HG02981 (cell line): Measurements from ENCODE around the gene EFCAB8.

ENCODE experiments used
- ATAC-seq: cut with Tn5 transposase; IDR thresholded peaks from one replicate; pipeline ENCODE4 v1.9.1; 2021; ENCODE audit warnings: mild to moderate bottlenecking, moderate library complexity; ENCODE audit not compliant: unreplicated experiment

The EFCAB8 gene

DNA sequence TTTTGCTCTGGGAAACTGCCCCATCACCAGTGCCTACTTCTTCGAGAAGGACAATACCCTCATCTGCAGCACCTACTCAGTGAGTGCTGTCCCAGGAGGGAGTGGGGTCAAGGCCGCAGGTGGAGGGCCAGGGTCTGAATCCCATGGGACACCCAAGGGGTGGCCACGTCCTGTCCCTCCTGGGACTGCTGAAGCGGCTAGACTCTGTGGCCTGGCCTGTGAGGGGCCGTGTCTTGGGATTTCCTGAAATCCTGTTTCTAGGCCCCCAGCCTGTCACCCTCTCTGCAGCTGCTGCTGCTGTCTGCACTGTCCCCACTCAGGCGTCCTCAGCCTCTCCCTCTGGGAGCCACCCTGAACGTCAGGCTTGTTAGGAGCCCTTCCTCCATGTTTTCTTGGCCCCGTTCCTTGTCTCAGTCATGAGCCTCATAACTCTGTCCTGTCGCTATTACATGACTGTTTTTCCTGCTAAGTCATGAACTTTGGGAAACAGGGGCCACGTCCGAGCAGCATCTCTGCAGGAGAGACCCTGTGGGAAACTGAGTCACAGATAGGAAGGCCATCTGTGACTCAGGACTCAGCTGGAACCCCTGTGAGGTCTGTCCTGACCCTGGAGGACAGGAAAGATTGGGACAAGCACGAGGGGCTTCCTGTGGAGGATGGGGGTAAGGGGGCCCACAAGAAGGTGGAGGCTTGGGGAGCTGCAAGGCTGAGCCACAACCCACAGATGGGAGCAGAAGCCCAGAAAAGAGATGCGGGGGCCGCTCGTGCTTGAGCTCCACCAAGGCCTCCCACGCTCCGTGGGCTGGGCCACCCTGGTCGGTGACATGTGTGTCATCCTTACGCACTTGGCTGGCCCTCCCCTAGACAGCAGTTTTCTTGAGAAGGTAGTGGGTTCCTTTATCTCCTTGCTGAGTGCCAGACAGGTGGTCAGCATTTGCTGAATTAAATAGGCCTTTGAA lies 49.9 kb downstream of the EFCAB8 start:
- ATAC-seq: no peak

DNA sequence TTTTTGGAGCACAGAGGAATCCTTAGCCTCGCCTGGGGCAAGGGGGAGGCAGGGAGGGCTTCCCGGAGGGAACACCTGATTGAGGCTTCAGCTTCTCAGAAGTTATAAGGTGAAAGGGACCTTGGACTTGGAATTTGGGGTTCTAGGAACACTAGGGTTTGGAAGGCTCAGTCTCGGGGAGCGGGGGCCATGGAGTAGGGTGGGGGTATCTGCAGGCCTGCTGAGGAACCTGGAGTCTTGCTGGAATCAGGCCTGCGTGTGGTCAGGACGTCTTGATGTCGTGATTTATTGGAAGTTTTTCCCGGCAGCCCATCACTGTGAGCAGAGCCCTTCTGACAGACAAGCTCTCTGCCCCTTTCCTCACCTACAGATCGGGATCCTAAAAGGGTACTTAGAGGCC lies 50.7 kb downstream of the EFCAB8 start:
- ATAC-seq: no peak

DNA sequence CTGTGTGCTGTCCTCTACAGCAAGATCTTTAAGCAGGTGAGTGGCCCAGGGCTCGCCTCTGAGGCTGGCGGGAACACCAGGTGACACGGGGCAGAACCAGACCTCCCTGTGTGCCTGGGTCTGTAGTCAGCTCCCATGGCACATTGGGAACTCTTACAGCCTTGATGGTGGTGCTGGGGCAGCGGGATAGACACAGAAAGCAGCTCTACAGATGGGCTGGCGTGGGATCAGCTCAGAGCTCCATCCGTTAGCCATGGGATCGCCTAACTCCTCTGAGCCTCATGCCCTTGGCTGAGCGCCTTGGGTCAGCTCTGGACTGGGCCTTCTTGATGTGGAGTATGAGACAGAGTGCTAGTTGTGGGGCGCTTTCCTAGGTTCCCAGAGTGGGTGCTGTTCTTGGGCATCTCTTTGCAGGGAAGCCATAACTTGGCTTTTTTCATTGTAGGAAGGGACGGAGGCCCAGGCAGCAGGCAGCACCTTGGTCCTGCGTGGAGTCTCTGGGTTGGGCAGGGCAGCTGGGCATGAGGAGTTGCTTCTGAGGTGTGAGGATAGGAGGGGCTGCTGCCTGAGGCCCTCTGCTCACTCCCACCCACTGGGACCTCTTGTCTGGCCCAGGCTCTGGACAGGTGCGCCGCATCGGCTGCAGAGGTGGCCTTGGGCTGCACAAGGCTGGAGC lies 51.3 kb downstream of the EFCAB8 start:
- no peak for ATAC-seq

DNA sequence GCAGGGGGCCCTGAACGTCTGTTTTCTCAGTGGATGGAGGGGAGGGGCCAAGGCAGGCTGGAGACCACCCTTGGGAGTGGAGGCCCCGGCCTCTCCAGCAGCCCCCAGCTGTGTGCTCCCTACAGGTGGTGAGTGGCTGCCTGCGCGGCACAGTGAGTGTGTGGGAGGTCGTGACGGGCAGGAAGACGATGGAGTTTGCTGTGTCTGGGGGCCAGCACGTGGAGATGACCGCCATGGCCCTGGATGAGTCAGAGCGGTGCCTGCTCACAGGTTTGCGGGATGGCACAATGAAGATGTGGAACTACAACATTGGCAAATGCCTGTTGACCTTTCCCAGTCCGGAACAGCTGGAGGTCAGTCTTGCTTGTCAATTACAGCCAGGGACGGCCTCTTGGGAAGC lies 52.6 kb downstream of the EFCAB8 start:
- ATAC-seq: no peak

DNA sequence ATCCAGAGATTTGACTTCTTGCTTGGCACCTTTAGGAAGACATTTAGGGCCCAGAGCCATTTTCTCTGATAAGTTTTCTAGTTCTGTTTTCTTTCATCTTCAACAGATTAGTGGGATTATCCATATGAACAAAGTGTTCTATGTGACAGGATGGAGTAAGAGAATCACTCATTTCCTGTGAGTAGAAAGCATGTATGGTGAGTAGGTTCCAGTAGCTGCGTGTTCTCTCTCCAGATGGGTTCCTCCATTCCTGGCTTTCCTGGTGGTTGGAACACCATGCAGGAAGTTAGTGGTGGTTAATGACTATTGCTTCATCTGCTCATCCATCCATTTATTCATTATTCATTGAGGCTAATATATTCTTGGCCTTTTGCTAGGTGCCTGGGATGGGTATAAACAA lies 54.0 kb downstream of the EFCAB8 start:
- ATAC-seq: no peak

DNA sequence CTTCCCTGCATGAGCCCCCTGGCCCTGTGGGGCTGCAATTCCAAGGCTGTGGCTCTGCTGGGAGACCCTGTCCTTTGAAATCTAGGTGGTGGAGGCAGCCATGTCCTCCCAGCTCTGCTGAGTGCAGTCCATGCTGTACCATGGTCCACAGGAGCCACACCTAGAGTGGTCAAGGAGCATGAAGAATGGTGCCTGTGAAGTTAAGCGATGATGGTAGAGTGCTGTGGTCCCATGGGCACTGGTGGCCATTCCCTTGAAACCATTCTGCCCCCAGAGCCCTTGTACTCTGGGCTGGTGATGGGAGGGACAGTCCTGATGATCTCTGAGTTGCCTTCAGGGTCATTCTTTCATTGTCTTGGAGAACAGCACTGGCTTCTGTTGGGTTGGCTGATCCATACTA lies 55.3 kb downstream of the EFCAB8 start:
- ATAC-seq: no peak

DNA sequence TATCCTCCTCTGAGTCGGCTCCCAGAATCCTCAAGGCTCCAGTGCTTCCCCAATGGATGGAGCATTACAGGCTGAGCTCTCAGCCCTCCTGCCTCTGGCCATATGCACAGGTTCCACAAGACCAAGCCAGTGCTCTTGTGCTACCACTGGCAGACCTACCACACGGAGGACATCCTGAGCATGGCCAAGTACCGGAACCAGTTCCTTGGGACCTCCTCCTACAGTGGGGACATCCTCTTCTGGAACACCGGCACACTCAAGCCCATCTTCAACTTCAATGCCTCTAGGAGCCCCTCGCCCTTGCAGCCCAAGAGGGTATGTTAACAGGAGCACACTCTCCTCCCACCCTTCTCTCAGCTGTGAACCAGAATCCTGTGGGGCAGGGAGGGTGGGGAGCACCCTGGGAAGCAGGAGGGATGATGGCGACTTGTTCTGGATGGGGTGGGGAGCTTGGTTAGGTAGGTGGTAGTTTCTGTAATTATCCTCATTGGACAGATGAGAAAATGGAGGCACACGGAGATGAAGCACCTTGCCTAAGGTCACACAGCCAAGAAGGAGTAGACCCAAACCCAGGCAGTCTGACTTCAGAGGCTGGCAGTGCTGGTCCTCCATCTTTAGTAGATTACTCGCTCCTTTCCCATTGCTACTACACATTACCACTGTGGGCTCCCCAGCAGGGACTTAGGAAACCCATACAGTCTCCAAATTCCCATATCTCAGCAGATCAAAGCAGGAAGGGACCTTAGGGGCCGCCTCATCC lies 58.6 kb downstream of the EFCAB8 start:
- no peak for ATAC-seq

DNA sequence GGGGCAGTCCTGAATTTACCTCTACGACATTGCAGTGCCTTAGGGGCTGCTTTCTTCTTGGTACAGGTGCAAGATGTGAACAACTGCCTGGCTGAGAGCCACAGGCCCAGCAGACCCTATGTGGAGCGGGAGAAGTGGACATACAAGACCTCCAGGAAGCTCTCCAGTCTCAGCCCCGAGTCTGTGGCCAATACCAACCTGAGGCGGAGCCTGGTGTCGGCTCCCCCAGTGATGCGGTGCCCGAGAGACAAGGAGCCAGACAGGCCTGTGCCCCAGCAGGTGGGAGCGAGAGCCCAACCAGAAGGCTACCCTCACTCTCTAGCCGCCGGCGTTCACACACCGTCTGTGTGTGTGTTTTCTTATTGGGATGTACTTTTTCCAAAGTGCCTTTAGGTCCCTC lies 59.6 kb downstream of the EFCAB8 start:
- no peak for ATAC-seq

DNA sequence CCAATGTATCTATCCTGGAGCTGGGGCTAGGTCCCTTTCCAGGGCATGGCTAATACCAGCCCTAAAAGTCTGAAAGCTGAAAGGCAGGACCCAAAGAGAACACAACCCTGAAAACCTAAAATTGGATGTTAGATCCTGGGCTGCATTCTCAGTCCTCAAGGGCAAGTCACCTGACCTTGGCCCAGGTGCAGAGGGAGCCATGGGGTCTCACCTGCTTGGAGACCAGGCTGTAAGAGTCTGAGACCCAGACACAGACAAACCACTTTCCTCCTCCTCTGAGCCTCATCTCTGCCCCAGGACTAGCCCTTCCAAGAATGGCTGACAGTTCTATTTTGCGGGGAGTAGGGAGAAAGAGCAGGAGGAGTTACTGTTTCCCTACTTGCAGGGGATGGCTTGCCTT lies 60.0 kb downstream of the EFCAB8 start:
- ATAC-seq: no peak

DNA sequence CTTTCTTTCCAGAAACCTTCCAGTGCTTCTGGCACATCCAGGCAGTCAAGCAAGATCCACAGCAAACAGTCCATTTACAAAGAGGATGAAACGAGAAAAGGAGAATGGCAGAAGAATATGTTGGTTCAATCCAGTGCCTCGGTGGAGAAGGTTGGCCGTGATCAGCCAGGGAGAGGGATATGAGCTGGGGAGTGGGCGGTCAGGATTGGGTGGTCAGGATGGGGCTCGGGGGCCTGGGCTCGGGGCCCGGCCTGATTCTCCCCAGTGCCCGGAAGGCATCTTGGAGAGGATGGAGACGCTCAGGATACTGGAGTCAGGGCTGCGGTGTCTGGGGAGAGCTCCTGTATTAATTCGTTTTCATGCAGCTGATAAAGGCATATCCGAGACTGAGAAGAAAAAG lies 61.3 kb downstream of the EFCAB8 start:
- ATAC-seq: no peak

DNA sequence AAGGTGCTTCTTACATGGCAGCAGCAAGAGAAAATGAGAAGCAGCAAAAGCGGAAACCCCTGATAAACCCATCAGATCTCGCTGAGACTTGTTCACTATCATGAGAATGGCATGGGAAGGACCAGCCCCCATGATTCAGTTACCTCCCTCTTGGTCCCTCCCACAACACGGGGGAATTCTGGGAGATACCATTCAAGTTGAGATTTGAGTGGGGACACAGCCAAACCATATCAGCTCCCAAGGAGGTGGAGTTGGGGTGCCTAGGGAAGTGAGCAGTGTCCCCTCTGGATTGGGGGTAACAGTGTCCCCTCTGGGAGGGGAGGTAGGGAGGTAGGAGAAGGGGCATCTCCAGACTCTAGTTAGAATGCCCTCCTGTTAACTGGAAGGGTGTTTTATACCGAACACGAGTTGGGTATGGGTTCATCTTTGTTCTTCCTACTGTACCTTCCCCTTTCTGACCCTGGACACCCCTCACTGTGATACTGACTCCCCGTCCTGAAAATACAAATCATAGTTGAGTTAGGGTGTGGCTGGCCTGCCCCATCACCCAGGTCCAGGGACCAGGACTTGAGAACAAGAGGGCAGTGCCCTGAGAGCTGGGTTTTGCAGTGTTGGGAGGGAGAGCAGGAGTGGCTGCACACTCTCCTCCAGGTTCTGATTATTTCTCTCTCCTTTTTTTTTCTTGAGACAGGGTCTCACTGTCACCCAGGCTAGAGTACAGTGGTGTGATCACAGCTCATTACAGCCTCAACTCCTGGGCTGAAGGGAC lies 62.0 kb downstream of the EFCAB8 start:
- ATAC-seq: no peak

DNA sequence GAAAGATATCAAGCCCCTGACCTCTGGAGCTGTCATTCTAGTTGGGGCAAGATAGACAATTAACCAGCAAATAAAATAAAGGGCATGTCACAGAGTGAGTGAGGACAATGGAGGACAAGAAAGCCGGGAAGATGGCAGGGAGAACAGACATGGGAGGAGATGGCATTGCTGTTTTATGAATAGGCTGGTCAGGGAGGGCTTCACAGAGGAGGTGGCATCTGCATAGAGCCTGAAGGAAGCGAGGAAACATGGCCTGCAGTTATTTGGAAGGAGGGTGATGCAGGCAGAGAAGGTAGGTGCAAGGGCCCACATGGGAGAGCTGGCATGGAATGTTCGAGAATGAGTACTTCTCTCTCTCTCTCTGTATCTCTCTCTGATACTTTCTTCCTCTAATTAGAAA lies 63.7 kb downstream of the EFCAB8 start:
- no peak for ATAC-seq

DNA sequence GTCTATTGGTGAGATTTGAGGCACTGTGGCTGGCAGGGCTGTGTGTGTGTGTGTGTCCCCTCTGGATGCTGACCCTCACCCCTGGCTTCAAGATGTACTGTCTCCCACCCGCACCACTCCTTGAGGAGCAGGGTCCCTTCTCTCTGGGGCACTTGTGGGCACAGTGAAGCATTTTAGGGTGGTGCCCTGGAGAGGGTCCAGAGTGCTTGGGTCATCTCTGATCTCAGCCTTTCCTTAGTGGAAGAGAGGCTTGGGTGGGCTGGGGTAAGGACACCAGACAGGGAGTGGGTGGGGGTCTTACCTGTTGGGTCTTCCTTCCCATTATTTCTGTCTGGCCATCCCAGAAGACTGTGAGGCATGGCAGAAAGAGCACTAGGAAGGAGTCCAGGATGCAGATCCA lies 66.1 kb downstream of the EFCAB8 start:
- no peak for ATAC-seq

DNA sequence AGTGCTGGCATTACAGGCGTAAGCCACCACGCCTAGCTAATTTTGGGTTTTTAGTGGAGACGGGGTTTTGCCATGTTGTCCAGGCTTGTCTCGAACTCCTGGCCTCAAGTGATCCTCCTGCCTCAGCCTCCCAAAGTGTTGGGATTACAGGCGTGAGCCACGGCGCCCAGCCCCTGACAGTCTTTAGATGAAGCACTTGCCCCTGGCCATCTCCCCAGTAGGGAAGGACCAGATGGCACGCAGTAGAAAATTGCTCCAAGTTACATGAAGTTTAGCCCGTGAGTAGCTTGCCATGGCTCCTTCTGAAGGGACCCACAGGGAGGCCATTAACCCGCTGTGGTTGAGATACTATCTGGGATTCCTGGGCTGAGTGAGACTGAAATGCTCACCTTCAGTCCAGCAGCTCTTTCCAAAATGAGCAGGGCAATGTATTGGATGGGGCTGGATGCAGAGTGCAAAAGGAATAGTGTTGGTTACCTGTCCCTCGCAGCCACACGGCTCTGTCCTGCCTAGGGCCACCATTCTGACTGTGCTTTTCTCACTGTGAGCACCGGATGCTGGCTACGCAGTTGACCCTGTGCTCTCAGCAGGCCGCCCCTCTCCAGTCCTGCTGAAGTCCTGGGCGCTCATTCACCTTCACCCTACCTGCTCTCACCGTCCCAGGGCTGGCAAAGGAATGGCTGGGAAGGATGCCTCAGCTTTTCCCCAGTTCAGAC lies 66.9 kb downstream of the EFCAB8 start:
- no peak for ATAC-seq

DNA sequence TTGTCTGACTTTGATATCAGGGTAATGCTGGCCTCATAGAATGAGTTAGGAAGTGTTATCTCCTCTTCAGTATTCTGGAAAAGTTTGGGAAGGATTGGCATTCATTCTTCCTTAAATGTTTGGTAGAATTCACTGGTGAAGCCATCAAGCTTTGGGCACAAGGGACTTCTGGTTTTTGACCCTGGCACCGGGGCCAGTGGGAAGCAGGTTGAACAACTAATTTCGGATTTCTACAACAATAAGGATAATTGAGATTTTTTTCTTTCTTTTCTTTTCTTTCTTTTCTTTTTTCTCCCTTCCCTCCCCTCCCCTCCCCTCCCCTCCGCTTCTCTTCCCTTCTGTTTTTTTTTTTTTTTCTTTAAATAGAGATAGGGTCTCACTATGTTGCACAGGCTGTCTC lies 70.4 kb downstream of the EFCAB8 start:
- ATAC-seq: no peak

DNA sequence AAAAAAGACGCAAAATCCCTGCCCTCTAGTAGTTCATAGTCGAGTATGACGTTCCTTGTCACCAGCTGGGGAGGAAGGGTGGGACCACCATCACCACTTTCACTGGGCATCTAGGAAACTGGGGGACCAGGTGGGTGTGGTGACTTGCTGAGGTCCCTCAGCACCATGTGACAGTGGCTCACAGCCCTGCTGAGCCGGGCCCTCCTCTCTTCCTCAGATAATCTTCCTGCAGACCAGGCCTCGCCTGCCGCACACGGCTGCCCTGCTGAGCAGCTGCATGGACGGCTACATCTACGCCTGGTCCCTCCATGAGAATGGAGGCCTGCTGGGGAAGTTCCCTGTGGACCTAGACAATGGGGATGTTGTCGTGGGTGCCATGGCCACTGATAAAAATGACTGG lies 71.5 kb downstream of the EFCAB8 start:
- no peak for ATAC-seq

DNA sequence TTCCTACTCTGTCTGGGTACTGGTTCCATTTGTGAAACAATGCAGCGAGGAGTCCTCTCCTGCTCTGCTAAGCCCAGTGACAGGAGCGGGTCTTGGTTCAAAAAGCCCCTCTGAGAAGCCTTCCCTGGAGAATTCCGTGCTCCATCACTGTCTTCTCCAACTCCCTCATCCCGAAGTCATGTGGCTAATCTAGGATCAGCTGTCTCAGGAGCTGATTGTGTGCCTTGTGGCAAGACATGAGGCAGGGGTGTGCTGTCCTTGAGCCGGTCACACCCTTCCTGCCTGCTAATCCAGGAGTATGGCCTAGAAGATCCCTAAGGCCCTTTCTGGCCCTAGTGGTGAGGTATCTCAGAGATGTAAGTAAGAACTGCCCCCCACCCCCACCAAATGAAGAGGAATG lies 72.0 kb downstream of the EFCAB8 start:
- ATAC-seq: no peak

DNA sequence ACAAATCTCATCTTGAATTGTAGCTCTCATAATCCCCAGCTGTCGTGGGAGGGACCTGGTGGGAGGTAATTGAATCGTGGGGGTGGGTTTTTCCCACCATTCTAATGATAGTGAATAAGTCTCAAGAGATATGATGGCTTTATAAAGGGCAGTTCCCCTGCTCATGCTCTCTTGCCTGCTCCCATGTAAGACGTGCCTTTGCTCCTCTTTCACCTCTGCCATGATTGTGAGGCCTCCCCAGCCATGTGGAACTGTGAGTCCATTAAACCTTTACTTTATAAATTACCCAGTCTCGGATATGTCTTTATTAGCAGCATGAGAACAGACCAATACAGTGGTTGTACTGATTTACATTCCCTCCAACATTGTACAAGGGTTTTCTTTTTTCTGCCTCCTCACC lies 75.9 kb downstream of the EFCAB8 start:
- ATAC-seq: no peak

DNA sequence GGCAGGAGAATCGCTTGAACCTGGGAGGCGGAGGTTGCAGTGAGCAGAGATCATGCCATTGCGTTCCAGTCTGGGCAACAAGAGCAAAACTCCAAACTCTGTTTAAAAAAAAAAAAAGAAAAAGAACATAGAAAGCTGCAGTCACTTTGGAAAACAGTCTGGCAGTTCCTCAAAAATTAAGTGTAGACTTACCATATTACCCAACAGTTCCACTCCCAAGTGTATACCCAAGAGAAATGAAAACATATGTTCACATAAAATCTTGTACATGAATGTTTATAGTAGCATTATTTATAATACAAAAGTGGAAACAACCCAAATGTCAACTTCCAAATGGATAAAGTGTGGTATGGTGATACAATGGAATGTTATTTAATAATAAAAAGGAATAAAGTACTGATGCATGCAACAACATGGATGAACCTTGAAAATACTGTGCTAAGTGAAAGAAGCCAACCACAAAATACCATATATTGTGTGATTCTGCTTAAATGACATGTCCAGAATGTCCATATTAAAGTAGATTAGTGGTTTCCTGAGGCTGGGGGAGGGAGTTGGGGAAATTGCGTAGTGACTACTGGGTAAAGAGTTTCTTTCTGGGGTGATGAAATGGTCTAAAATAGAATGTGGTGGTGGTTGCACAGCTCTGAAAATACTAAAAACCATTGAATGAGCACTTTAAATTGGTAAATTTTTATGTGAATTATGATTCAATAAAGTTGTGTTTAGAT lies 82.6 kb downstream of the EFCAB8 start:
- ATAC-seq: no peak
